Activated naive CD8-positive, alpha-beta T cell treated with anti-CD3 and anti-CD28 coated beads for 36 hours (primary cell): ENCODE results near the gene CELF2. TPM values are rescaled to one million over a fixed set of nuclear protein-coding genes. Genes with fewer than 3 reads are reported as not detected.

Experiments
- DNase-seq: peaks from one replicate; pipeline ENCODE4 v3.0.0; 2021
- H3K27ac Mint-ChIP-seq: one replicate; pipeline ENCODE4 v1.8.0; 2022; ENCODE audit warnings: mild to moderate bottlenecking, moderate library complexity, mixed read lengths
- H3K27me3 Mint-ChIP-seq: one replicate; pipeline ENCODE4 v1.8.0; 2022; ENCODE audit warnings: mild to moderate bottlenecking, mixed read lengths
- H3K36me3 Mint-ChIP-seq: one replicate; pipeline ENCODE4 v1.8.0; 2021; ENCODE audit warnings: mild to moderate bottlenecking, mixed read lengths
- H3K4me1 Mint-ChIP-seq: one replicate; pipeline ENCODE4 v1.8.0; 2021; ENCODE audit warnings: mixed read lengths
- H3K4me3 Mint-ChIP-seq: one replicate; pipeline ENCODE4 v1.8.0; 2022; ENCODE audit warnings: mild to moderate bottlenecking, moderate library complexity, mixed read lengths
- H3K9me3 Mint-ChIP-seq: one replicate; pipeline ENCODE4 v1.8.0; 2022; ENCODE audit warnings: mixed read lengths
- total RNA-seq, 2 experiments: library from RNA; stranded (reverse); gene quantifications; one replicate each; pipeline ENCODE4 v1.2.3, GENCODE V29; 2021

The CELF2 gene
- total RNA-seq, 2 experiments from 2014 or later = 137 to 139 TPM

GRCh38 chr10:11208908-11209829, 191.5 kb downstream of the CELF2 start:
- Mint-ChIP-seq H3K27ac (peak overlapping the region; percentile 96), H3K4me3 (peak overlapping the region; percentile 70), H3K36me3 (peaks cover 80% of the 10 kb centered on the region), H3K4me1 (peaks cover 98% of the 10 kb centered on the region), H3K9me3 (no peaks in the 10 kb centered on the region), H3K27me3 (no peaks in the 10 kb centered on the region)
- DNase-seq = peak; percentile 63

GRCh38 chr10:11209830-11210181, 192.1 kb downstream of the CELF2 start:
- no peaks in the 10 kb centered on the region for H3K27me3 Mint-ChIP-seq
- H3K9me3 Mint-ChIP-seq = no peaks in the 10 kb centered on the region
- peaks cover 80% of the 10 kb centered on the region for H3K36me3 Mint-ChIP-seq
- DNase-seq = no peak
- peaks cover 98% of the 10 kb centered on the region for H3K4me1 Mint-ChIP-seq
- peak overlapping the region; percentile 70 for H3K4me3 Mint-ChIP-seq
- peak overlapping the region; percentile 96 for H3K27ac Mint-ChIP-seq

- peak overlapping the region; percentile 70 for H3K4me3 Mint-ChIP-seq
Measured at GRCh38 chr10:11210211-11210922, 192.7 kb downstream of the CELF2 start.

DNA sequence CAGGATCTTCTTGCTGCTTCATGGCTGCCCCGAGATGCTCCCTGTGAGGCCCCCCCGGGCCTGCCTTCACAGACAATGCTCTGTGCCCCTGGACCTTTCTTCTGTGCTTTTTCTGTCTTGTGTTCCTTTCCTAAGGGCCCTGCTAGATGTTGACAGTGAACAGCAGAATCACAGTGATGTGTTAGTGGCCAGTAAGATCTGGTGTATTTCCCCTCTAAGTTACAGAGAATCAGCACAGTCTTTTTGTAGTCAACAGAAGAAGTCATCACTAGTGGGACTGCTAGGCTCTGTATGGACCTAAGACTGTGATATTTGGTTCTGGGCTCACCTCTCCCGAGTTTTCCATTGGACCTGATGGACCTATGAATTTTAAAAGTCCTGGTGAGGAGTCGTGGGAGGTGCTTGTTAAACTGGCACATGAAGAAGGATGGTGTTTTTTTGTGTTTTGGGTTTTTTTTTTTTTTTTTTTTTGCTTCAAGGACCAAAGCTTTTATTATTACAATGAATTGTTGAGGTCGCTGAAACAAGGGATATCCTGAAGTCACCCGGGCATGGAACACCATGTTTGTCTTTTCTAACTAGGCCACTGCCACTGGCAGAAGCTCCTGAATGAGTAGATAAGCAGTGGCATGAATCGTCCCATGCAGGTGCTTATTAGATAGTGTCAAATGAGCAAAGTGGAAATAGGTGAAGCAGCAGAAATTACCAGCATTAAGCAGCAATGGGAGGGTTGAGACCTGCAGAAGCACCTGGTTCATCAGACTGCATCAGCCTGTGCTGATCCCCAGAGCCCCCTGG, 194.8 kb downstream of the CELF2 start:
- H3K4me3 Mint-ChIP-seq = peak overlapping the region; percentile 33
- H3K36me3 Mint-ChIP-seq = peaks cover 79% of the 10 kb centered on the region

More at GRCh38 chr10:11210211-11210922, 192.7 kb downstream of the CELF2 start:
- DNase-seq = no peak
- H3K27ac Mint-ChIP-seq = peak overlapping the region; percentile 96
- no peaks in the 10 kb centered on the region for H3K9me3 Mint-ChIP-seq
- peaks cover 80% of the 10 kb centered on the region for H3K36me3 Mint-ChIP-seq
- H3K27me3 Mint-ChIP-seq = no peaks in the 10 kb centered on the region
- peaks cover 99% of the 10 kb centered on the region for H3K4me1 Mint-ChIP-seq

DNA sequence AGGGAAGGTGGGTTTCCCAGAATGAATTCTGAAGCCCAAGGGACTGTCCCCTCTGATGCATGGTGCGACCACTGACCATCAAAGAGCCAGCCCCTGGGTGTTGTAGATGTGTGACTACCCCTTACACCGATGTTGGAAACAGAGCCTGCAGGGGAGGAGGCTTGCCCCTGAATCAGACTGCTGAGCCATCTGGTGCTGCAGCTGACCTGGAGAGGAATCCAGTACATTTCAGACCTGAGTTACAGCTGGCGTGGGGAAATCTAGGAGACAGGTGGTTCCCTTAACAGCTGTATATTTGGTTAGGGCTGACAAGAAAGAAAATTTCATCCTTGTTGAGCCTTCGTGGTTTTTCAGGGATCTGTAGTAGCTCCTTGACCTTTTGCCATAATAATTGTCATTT, 195.5 kb downstream of the CELF2 start:
- Mint-ChIP-seq H3K27ac (peak overlapping the region; percentile 96), H3K36me3 (peaks cover 76% of the 10 kb centered on the region), H3K27me3 (no peaks in the 10 kb centered on the region), H3K4me3 (peak overlapping the region; percentile 27), H3K9me3 (no peaks in the 10 kb centered on the region), H3K4me1 (peaks cover 99% of the 10 kb centered on the region)
- DNase-seq = no peak

More for the DNA sequence above, 194.8 kb downstream of the CELF2 start:
- peak overlapping the region; percentile 96 for H3K27ac Mint-ChIP-seq
- H3K9me3 Mint-ChIP-seq = no peaks in the 10 kb centered on the region
- no peak for DNase-seq
- no peaks in the 10 kb centered on the region for H3K27me3 Mint-ChIP-seq
- H3K4me1 Mint-ChIP-seq = peaks cover 99% of the 10 kb centered on the region

GRCh38 chr10:11214407-11214806, 196.7 kb downstream of the CELF2 start:
- Mint-ChIP-seq H3K4me1 (peaks cover 98% of the 10 kb centered on the region), H3K27me3 (no peaks in the 10 kb centered on the region), H3K9me3 (no peaks in the 10 kb centered on the region), H3K4me3 (no peak overlapping the region), H3K27ac (peak overlapping the region; percentile 96), H3K36me3 (peaks cover 75% of the 10 kb centered on the region)
- DNase-seq = no peak

DNA sequence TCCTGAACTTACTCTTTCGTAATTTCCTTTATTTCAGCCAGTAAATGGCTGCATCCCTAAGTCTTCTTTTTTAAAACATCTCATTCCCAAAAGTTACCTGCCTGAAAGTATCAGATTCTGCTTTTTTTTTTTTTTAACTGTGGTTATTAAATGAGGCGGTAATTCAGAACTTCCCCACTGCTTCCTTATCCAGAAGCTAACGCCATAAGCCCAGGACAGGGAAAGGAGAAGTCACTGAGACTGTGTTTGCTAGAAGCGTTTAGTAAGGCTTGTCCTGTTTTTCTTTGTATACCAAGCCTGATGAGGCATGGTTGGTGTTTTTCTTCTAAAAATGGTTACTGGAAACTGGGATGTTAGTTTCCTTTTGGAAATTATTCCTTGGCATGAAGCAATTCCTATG, 197.8 kb downstream of the CELF2 start:
- H3K27me3 Mint-ChIP-seq = no peaks in the 10 kb centered on the region
- no peak overlapping the region for H3K4me3 Mint-ChIP-seq
- H3K36me3 Mint-ChIP-seq = peaks cover 80% of the 10 kb centered on the region
- H3K9me3 Mint-ChIP-seq = peaks cover 2% of the 10 kb centered on the region
- H3K4me1 Mint-ChIP-seq = peaks cover 96% of the 10 kb centered on the region
- DNase-seq = no peak
- H3K27ac Mint-ChIP-seq = peak overlapping the region; percentile 96

- Mint-ChIP-seq H3K4me3 (no peak overlapping the region), H3K4me1 (peaks cover 93% of the 10 kb centered on the region), H3K27me3 (no peaks in the 10 kb centered on the region), H3K9me3 (peaks cover 3% of the 10 kb centered on the region), H3K27ac (peak overlapping the region; percentile 89), H3K36me3 (peaks cover 83% of the 10 kb centered on the region)
- DNase-seq = no peak
Measured at GRCh38 chr10:11217521-11217920, 199.8 kb downstream of the CELF2 start.

DNA sequence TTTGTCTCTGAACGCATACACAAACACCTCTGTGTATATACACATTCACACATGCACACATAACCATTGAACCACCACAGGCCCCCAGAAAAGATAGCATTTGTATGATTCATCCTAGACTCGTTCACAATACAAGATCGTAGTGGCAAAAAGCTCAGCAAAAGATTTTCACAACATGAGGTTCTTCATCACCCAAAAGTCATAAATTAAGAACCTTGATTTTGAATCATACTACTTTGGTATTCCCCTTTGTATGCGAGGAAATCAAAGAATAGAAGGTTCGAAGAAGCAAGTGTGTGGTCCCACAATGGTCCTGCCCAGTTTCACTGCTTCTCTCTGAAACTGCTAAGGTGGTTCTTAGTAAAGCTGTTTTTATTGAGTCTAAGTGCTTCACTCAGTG, 200.7 kb downstream of the CELF2 start:
- H3K4me3 Mint-ChIP-seq = peak overlapping the region; percentile 40
- DNase-seq = peak; percentile 42

DNA sequence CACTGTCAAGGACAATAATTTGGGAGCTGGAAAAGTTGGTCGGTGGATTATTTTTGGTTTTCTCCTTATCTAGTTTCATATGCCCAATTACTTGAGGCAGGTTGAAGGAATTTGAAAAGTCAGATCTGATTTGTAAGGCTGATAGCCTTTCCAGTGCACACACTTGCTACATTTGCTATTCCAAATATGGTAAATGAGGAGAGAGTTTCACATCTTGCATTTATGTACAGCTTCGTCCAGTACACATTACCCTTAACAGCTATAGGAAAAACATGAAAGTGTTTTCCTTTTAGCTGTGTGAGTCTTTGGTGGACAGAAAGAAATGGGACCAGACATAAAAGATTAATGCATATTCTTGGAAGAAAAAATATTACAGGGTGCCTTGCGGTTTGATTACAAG, 201.8 kb downstream of the CELF2 start:
- Mint-ChIP-seq H3K4me1 (peaks cover 85% of the 10 kb centered on the region), H3K4me3 (no peak overlapping the region), H3K27me3 (no peaks in the 10 kb centered on the region), H3K9me3 (peaks cover 3% of the 10 kb centered on the region), H3K36me3 (peaks cover 79% of the 10 kb centered on the region), H3K27ac (peak overlapping the region; percentile 89)
- DNase-seq = no peak

More for the DNA sequence above, 200.7 kb downstream of the CELF2 start:
- Mint-ChIP-seq H3K27ac (peak overlapping the region; percentile 89), H3K27me3 (no peaks in the 10 kb centered on the region), H3K9me3 (peaks cover 3% of the 10 kb centered on the region), H3K4me1 (peaks cover 89% of the 10 kb centered on the region), H3K36me3 (peaks cover 81% of the 10 kb centered on the region)

GRCh38 chr10:11223081-11223480, 205.4 kb downstream of the CELF2 start:
- Mint-ChIP-seq H3K4me3 (no peak overlapping the region), H3K4me1 (peaks cover 85% of the 10 kb centered on the region), H3K27ac (peak overlapping the region; percentile 60), H3K36me3 (peaks cover 82% of the 10 kb centered on the region), H3K27me3 (no peaks in the 10 kb centered on the region), H3K9me3 (peaks cover 3% of the 10 kb centered on the region)
- no peak for DNase-seq

DNA sequence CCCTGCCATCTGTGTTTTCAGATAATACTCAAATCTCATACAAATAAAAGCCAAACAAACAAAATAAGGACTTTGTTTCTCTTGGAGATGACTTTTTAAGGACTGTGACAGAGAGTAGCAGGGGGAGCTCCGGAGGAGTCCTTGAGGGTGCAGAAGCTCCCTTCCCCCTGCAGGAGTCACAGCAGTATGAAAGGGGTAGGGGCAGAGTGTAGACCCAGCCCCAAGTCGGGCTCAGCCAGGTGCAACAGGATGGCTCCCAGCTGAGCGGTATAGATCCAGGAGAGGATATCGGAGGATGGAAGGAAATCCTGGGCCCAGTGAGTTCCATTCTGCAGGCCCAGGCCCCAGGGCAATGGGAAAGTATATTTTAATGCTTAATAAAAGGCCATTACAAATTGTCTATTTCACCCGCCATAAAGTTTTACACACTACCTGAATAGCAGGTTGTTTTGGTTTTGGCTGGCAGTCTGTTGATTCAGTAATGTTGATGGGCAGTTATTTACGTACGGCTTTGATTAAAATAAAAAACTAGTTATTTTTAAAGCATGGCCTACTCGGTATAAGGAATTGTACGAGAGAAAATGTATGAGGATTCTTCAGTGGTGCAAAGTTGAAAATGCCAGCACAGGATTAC, 206.0 kb downstream of the CELF2 start:
- no peak for DNase-seq
- Mint-ChIP-seq H3K9me3 (peaks cover 3% of the 10 kb centered on the region), H3K27ac (peak overlapping the region; percentile 91), H3K27me3 (no peaks in the 10 kb centered on the region), H3K4me1 (peaks cover 86% of the 10 kb centered on the region), H3K36me3 (peaks cover 84% of the 10 kb centered on the region), H3K4me3 (no peak overlapping the region)

DNA sequence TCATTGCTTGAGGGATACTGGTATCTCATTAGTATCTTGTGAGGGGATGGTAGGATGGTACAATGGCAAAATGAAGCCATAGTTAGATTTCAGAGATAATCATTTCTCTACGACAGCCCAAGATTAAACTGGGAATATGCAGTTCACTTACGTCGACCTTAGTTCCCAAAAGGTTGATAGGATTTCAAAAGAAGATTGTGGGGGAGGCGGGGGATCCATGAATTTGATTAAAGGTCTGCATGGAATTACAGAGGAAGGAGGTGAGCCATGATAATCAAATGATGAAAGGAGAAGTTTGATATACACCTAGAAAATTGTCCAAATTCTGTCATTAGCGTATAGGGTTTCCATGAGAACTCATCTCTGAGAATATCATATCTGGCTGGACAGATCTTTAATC, 206.6 kb downstream of the CELF2 start:
- Mint-ChIP-seq H3K4me3 (no peak overlapping the region), H3K4me1 (peaks cover 87% of the 10 kb centered on the region), H3K36me3 (peaks cover 86% of the 10 kb centered on the region), H3K27ac (peak overlapping the region; percentile 91), H3K9me3 (peaks cover 3% of the 10 kb centered on the region), H3K27me3 (no peaks in the 10 kb centered on the region)
- DNase-seq = no peak

- DNase-seq = no peak
- Mint-ChIP-seq H3K9me3 (peaks cover 3% of the 10 kb centered on the region), H3K4me3 (no peak overlapping the region), H3K27me3 (no peaks in the 10 kb centered on the region), H3K4me1 (peaks cover 87% of the 10 kb centered on the region), H3K27ac (peak overlapping the region; percentile 91), H3K36me3 (peaks cover 86% of the 10 kb centered on the region)
Measured at GRCh38 chr10:11224792-11225416, 207.2 kb downstream of the CELF2 start.
